ENCODE data around the gene NUP210.

The NUP210 gene

DNA sequence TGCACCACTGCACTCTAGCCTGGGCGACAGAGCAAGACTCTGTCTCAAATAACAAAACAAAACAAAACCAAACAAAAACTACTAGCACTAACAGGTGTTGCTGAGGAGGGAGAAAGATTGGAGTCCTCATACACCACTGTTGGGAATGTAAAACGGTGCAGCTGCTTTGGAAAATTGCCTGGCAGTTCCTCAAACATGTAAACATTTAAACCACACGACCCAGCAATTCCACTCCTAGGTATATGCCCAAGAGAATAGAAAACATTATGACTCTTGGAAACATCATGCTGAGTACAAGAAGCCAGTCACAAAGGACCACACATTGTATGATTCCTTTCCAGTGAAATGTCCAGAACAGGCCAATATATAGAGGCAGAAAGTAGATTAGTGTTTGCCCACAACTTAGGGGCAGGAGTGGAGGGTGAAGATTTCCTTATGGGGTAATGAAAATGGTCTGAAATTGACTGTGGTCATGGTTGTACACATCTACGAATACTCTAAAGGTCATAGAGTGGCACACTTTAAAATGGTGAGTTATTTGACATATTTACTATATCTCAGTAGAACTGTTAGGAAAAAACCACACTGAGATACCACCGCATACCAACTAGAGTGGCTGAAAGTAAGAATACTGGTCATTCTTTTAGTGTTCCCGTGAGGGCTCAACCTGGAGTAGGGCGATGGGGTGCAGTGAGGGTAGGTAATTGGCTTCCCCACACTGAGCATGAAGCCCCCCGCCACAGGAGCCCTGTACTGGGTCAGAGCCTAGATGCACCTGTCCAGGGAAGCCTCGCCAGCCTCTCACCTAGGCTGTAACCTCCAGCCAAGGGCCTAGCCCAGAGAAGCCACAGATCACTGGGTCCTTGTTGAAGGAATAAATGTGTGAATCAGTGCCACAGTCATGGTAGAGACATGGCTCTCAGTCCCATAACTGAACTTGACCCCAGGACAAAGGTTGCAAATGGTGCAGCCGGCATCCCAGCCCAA is 131.1 kb downstream of the NUP210 start:
- DNase-seq (ENCODE audit: low read depth): no peak

DNA sequence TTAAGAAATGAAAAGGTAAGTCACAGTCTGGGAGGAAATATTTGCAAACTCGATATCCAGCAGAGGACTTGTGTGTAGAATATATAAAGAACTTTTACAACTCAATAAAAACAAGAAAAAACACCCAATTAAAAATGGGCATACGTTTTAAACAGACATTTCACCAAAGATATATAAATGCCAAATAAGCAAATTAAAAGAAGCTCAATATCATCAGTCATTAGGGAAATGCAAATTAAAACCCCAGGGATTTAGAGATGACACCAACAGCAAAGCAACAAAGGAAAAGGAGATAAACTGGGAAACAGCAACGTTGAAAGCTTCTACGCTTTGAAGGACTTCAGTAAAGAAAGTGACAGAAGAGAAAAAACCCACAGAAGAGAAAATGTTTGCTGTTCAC is 132.3 kb downstream of the NUP210 start:
- DNase-seq (ENCODE audit: low read depth): no peak

- no peak for DNase-seq (ENCODE audit: low read depth)
These were observed 133.2 kb downstream of the NUP210 start for GRCh38 chr3:13286873-13287272.

- DNase-seq (ENCODE audit: low read depth): no peak
These were observed 135.0 kb downstream of the NUP210 start for GRCh38 chr3:13285007-13285567.

GRCh38 chr3:13283877-13284264 is 136.3 kb downstream of the NUP210 start:
- no peak for DNase-seq (ENCODE audit: low read depth)

DNA sequence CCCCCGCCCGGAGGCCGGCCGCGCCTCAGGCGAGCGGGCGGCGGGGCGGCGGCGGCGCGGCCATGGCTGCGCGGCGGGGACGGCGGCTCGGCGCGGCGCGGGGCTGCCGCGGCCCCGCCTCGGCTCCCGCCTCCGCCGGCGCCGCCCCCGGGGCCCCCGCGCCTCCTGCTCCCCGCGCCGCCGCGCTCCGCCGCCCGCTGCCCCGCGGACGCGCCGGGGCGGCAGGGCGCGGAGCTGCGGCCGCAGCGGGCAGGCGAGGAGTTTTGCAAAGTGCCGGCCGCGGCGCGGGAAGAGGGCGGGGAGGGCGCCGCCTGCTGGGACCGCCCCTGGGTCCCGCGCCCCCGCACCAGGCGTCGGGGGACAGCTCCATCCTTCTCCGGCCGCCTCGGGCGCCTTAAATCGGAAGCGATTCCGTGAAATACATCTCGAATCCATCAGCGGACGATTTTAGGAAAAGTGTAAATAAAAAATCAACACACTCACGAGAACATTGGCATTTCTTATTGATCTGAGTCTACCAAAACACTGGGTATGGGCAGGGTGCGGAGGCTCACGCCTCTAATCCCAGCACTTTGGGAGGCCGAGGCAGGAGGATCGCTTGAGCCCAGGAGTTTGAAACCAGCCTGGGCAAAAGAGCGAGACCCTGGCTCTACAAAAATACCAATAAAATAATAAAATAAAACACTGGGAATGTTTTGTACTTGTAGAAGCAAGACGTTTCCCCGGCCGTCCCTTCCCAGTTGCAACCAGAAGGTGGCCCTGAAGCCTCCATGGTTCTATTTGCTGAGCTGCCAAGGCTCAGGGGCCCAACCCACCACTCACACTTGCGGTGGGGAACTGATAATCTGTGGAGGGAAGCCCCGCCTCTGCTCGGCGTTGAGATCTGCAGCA is 136.9 kb downstream of the NUP210 start:
- DNase-seq (ENCODE audit: low read depth): no peak

GRCh38 chr3:13282358-13282985 is 137.7 kb downstream of the NUP210 start:
- DNase-seq (ENCODE audit: low read depth): no peak

DNA sequence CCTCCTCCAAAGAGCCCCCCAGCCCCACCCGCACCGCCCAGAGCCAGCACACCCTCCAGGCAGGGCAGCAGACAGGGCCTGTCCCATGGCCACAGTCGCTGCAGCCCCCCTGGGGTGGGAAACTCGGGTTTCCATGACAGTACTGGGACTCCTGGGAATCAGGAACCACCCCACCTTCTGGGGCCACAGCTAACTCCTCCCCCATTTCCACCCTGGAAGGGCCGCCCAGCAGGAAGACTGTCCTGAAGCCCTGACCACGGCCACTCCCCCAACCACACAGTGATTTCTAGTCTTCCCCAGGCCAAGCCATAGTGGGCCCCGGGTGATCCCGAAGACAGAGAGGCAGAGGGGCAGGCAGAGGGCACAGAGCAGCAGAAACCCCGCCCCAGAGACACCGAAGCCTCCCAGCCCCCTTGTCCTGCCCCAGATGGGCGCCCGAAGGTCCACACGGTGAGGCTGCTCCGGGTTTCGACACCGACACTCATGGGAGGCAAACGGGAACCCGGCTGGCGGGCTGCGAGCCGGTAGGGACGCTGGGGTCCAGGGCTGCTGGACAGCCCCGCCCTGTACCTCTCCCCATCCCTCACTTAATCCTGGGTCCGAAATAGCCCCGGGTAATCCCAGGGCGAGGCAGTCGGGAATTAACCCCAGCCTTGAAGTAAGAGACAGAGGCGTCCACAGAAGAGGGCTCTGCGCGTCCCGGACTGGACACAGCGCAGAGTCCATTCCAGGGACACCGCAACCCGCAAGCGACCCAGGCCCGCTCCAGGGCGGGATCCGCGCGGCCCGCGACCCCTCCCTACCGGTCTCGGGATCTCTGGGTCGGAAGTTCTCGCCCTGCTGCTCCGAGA is 138.4 kb downstream of the NUP210 start:
- DNase-seq (ENCODE audit: low read depth): no peak

DNA sequence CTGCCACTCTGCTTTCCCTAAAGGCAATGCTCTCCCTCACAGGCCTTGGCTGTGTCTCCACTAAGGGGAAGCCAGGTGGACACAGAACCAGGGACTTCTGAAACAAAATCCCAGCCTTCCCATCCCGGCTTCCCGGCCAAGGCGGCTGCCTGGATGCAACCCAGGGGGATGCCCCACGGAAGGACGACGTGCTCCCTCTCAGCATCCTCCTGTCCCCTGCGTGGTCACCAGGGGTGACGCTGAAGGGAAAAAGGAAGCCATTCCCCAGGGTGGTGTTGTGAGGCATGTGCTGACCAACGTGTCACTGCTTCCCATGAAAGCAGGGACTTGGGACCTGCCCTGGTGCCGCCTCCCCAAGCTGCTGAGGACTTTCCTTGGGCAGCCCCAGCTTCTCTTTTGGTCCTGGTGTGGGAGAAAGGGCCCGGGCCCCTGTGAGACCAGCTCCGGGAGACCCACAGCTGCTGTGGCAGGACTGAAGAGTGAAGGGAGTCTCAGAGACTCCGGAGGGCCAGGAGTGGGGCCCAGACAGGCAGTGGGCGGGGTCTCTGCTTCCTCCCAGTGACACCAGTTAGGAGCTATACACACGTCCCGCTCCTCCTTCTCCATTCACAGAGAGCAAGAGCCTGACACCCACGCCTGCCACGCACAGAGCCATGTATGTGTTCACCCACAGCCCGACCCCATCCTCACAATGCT is 139.2 kb downstream of the NUP210 start:
- no peak for DNase-seq (ENCODE audit: low read depth)

GRCh38 chr3:13280122-13280790 is 139.9 kb downstream of the NUP210 start:
- no peak for DNase-seq (ENCODE audit: low read depth)

- DNase-seq (ENCODE audit: low read depth): no peak
These were observed 140.6 kb downstream of the NUP210 start for GRCh38 chr3:13279532-13279910.

GRCh38 chr3:13278783-13279531 is 141.2 kb downstream of the NUP210 start:
- no peak for DNase-seq (ENCODE audit: low read depth)

DNA sequence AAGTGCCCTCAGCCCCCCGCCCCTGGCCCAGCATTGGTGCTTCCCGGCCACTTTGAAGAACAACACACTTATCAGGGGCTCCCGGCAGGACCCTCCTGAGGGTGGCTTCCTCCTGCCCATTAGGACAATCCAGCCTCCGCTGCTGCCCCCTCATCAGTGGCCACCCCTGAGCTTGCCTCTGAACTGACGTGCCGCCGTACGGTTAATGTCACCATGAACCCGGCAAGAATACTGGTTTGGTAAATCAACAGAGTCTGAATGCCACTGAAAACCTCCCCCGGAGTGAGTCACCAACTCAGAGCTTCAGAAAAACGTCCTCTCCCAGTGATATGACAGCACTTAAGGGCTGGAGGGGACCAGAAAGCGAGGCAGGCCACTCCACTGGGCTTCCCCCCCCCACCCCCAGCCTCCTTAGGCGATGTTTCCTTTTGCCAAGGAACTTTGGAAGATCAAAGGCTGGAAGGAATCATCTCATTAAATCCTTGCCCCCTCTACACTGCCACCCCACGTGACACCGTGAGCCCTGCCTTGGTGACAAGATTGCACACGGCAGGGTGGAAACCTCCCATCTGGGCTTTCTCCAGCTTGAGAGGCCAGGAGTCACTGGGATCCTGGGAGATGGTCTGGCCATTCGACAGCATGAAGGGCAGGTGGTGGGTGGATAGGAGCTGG is 142.1 kb downstream of the NUP210 start:
- no peak for DNase-seq (ENCODE audit: low read depth)

GRCh38 chr3:13277196-13277813 is 142.8 kb downstream of the NUP210 start:
- no peak for DNase-seq (ENCODE audit: low read depth)

DNA sequence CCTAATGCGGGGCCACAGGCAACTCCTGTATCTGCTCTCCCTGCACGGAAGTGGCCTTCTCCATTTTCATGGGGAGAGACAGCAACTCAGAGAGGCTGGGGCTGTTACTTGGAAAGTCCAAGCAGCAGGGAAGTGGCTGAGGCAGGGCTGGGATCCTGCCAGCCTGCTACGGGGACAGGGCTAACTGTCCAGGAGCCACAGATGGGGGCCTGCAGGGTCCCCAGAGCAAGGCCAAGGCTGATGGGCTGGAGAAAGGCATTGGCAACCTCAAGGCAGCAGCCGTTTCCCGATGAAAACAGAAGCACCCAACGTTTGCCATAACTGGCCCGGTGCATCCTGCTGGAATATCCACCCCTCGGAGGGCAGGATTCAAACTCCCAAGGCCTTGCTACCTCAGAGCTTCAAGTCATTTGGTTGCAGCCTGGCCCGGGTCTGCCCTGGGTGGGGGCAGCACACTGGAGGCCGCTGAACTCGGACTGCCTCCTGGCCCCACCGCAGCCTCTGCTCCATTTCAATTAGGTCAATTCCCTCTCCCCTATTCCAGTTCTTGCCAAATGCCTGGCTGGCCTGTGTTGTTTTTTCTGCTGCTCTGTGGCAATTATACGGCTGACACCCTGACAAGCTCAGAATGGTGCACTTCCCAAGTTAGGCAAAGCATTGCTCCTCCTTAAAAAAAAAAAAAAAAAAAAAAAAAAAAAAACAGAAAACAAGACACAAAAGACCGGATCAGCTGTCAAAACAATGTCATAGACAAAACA is 143.5 kb downstream of the NUP210 start:
- no peak for DNase-seq (ENCODE audit: low read depth)

- no peak for DNase-seq (ENCODE audit: low read depth)
These were observed 144.6 kb downstream of the NUP210 start for GRCh38 chr3:13275376-13276005.

All from stimulated activated CD8-positive, alpha-beta memory T cell treated with anti-CD3 and anti-CD28 coated beads, Interleukin-15, amount 100 ng/mL, for 1 hour (primary cell).